Adrenal gland (tissue), 12 donors: Measurements from ENCODE around the gene UBAP2. TPM values are rescaled to one million over a fixed set of nuclear protein-coding genes. Genes with fewer than 3 reads are reported as not detected.
A peak's percentile ranks its signal among the peaks of the same experiment; 100 is the strongest.

Experiments
- DNase-seq, 7 donors: peaks; one replicate each; pipeline ENCODE4 v3.0.0-alpha.2; 2019 to 2020
- H3K27ac ChIP-seq, 5 donors: fragments of 200-600 bp; sonication (generic) in 4 of 5; 1 replicate in 3 of 5; 2 replicates in 2 of 5; pipeline versions ENCODE4 v1.5.1 to v1.8.0; 2016 to 2020; ENCODE audit warnings: mild to moderate bottlenecking in 1 of 5
- H3K27me3 ChIP-seq: fragments of 200-600 bp; 2 replicates; pipeline ENCODE4 v1.8.0; 2021
- H3K36me3 ChIP-seq, 2 donors: fragments of 200-600 bp; replicated peaks in 1 of 2; 1 replicate in 1 of 2; 2 replicates in 1 of 2; pipeline versions ENCODE4 v1.5.1 to v1.8.0; 2018 to 2022
- H3K4me1 ChIP-seq, 2 donors: fragments of 200-600 bp; replicated peaks in 1 of 2; 1 replicate in 1 of 2; 2 replicates in 1 of 2; pipeline versions ENCODE4 v1.5.1 to v1.8.0; 2018 to 2021
- H3K4me3 ChIP-seq, 4 donors: fragments of 200-600 bp; sonication (generic) in 3 of 4; one replicate each; pipeline ENCODE4 v1.5.1; 2016 to 2018
- H3K9me3 ChIP-seq, 3 donors: fragments of 200-600 bp; sonication (generic) in 1 of 3; replicated peaks in 1 of 3; 1 replicate in 2 of 3; 2 replicates in 1 of 3; pipeline versions ENCODE4 v1.5.1 to v1.8.0; 2016 to 2021
- POLR2A ChIP-seq, 2 donors: fragments of 450-650 bp; IDR thresholded peaks; one replicate each; pipeline ENCODE4 v1.6.1; 2017; ENCODE audit warnings: antibody characterized with exemption in 2 of 2, mild to moderate bottlenecking in 2 of 2, moderate library complexity in 1 of 2
- WGBS, 4 donors: extraction: QIAGEN DNeasy Blood & Tissue Kit in 2 of 4; methylation state at CpG; one replicate each; pipeline versions ENCODE4 v1.1.5 to v1.1.7; 2013 to 2017; 5-methylcytosine and 5-hydroxymethylcytosine counted together
- intact Hi-C, 2 donors: fragments of 100-400 bp; cut with DNase I; formaldehyde crosslinking; loops; one replicate each; pipeline versions ENCODE4 v1.14.1 to v1.15.0; 2022 to 2023
- polyA plus RNA-seq, 3 donors: library from polyadenylated mRNA; stranded (reverse); fragments of 200-250 nt in 2 of 3; fragments of 350-450 nt in 1 of 3; fragmentation: Illumina TruSeq in 1 of 3; extraction: RNeasy Lipid Tissue Mini Kit (QIAGEN cat#74804) in 1 of 3; gene quantifications; one replicate each; pipeline ENCODE4 v1.2.3, GENCODE V29; 2013 to 2014
- small RNA-seq, 2 donors: library from RNA; depleted of rRNA; stranded (forward); fragments of <200 nt; gene quantifications; one replicate each; pipeline ENCODE3, GENCODE V24; 2016
- total RNA-seq, 9 donors: library from RNA; depleted of rRNA in 4 of 9; stranded (reverse); fragments of >200 nt in 4 of 9; fragments of 120-200 nt in 1 of 9; fragmentation: NEBNext Ultra II Directional in 1 of 9; extraction: Animal tissue kit (Norgen Biotek cat#: 25700) in 1 of 9; gene quantifications; one replicate each; pipeline versions ENCODE4 v1.1.0 to v1.2.4, GENCODE V29; 2013 to 2023
- TF ChIP-seq, protein P1 (sequence below), 6 experiments: fragments of 450-650 bp in 4 of 6; fragments of 200-600 bp in 2 of 6; sonication (generic) in 1 of 6; IDR thresholded peaks; 1 replicate in 5 of 6; 2 replicates in 1 of 6; pipeline versions ENCODE4 v1.5.1 to v1.8.0; 2016 to 2021; ENCODE audit warnings: antibody characterized with exemption in 6 of 6, mild to moderate bottlenecking in 2 of 6, moderate library complexity in 1 of 6
- donor health status: healthy with polysubstance abuse.
- donor health status: Bipolar disorder and iron deficiency.
- donor health status: DM: yes; HTN: yes; CAD: no.
- donor health status: DM: no; HTN: no; CAD: no.
- donor health status: DM: no; HTN: no; CAD: no.
- donor health status: DM: yes; HTN: yes; CAD: no.

Gene UBAP2
- total and polyA plus RNA-seq, 12 donors: 20.9 to 60.0 (median 37.8) TPM

DNA sequence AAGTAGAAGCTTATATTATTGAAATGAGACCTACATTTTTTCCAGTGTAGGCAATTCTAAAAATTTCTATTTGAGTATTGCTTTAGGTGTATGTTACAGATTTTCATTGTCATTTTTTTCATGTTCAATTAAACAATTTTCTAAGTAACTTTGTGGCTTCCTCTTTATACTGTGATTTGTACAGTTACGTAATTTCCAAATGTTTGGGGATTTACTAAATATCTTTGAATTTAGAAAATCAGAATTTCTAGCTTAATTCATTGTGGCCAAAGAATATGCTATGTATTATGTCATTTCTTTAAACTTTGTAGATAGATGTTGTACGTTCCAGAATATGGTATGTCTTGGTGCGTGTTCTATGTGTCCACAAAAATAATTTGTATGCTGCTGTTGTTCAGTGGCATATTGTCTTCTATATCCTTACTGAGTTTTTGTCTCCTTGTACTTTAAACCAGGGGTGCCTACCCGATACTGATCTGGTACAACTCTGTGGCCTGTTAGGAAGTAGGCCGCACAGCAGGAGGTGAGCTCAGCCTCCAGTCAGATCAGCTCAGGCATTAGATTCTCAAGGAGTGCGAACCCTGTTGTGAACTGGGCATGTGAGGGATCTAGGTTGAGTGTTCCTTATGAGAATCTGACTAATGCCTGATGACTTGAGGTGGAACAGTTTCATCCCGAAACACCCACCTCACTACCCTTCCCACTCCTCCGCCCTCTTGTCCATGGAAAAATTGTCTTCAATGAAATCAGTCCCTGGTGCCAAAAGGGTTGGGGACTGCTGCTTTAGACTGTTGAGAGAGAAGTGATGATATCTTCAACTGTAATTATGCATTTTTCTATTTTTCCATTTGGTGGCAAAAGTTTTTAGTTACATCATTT lies 168.2 kb downstream of the UBAP2 start:
- peaks cover 18 to 42% of the 10 kb centered on the region in 2 donors for H3K4me1 ChIP-seq
- WGBS, 4 donors: 94 to 97% (median 96%) methylated on average over 7 to 8 of the region's 8 CpGs
- no peak for TF ChIP-seq POLR2A (IDR thresholded peaks at IDR 0.05)
- TF ChIP-seq, protein P1, sequence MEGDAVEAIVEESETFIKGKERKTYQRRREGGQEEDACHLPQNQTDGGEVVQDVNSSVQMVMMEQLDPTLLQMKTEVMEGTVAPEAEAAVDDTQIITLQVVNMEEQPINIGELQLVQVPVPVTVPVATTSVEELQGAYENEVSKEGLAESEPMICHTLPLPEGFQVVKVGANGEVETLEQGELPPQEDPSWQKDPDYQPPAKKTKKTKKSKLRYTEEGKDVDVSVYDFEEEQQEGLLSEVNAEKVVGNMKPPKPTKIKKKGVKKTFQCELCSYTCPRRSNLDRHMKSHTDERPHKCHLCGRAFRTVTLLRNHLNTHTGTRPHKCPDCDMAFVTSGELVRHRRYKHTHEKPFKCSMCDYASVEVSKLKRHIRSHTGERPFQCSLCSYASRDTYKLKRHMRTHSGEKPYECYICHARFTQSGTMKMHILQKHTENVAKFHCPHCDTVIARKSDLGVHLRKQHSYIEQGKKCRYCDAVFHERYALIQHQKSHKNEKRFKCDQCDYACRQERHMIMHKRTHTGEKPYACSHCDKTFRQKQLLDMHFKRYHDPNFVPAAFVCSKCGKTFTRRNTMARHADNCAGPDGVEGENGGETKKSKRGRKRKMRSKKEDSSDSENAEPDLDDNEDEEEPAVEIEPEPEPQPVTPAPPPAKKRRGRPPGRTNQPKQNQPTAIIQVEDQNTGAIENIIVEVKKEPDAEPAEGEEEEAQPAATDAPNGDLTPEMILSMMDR (IDR thresholded peaks at IDR 0.05): no peak

DNA sequence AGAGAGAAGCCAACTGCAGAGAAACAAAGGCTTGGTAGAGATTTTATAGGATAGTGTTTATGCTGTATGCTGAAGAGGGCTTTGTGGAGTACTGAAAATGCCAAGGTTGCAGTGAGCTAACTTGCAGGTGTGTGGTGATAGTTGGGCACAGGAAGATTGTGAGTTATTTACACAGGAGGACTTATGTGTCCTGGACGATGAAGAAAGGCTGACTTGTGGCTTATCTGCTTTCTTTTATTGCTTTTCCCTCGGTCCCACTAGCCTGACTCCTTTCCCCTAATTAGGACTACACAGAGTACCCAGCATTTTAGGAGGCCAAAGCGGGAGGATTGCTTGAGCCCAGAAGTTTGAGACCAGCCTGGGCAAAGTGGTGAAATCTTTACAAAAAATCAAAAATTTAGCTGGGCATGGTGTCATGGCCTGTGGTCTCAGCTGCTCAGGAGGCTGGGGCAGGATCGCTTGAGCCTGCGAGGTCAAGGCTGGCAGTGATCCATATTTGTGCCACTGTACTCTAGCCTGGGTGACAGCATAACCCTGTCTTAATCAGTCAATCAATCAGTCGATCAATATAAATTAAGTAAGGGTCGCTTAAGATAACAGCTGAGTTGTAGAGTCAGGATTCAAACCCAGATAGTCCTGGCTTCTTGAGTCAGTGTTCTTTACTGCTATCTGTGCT lies 169.9 kb downstream of the UBAP2 start:
- peak overlapping the region in 2 of 5 donors; percentile 10 to 38 for H3K27ac ChIP-seq
- peak in 1 of 7 donors; percentile 25 for DNase-seq
- intact Hi-C loops: no loop called here
- H3K27me3 ChIP-seq: no peaks in the 10 kb centered on the region
- H3K36me3 ChIP-seq: no peaks in the 10 kb centered on the region
- 36 to 67% (median 50%) methylated on average over 5 to 7 of the region's 7 CpGs for WGBS, 4 donors
- H3K9me3 ChIP-seq: no peaks in the 10 kb centered on the region
- TF ChIP-seq, protein P1 (IDR thresholded peaks at IDR 0.05): no peak
- no peak for TF ChIP-seq POLR2A (IDR thresholded peaks at IDR 0.05)
- H3K4me3 ChIP-seq: no peak overlapping the region
- H3K4me1 ChIP-seq: peaks cover 13 to 31% of the 10 kb centered on the region in 2 donors

More for the DNA sequence above, 168.2 kb downstream of the UBAP2 start:
- Histone ChIP-seq H3K27ac (peak overlapping the region in 1 of 5 donors; percentile 11), H3K36me3 (no peaks in the 10 kb centered on the region), H3K27me3 (no peaks in the 10 kb centered on the region), H3K4me3 (no peak overlapping the region), H3K9me3 (no peaks in the 10 kb centered on the region)
- intact Hi-C loops: no loop called here
- DNase-seq: no peak

DNA sequence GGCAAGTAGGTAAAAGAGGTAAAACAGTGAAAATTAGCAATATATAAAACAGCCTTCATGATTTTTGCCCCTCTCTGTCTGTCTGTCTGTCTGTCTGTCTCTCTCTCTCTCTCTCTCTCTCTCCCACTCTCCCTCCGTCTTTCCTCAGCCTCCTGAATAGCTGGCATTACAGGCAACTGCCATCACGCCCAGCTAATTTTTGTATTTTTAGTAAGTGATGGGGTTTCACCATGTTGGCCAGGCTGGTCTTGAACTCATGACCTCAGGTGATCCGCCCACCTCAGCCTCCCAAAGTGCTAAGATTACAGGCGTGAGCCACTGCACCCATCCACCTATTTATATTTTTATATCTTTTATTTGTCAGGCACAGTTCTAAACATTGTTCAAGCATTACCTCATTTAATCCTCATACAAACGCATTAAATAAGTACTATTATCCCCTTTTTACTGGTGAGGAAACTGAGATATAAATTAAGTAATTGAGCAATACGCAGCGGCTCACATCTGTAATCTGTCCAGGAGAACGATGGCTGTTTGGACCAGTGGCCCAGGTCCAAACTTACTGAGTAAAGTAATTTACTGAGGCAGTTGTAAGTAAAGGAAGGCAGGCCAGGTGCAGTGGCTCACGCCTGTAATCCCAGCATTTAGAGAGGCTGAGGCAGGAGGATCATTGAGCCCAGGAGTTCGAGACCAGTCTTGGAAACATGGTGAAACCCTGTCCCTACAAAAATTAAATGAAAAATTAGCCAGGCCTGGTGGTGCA lies 170.8 kb downstream of the UBAP2 start:
- Histone ChIP-seq H3K4me1 (peaks cover 13 to 31% of the 10 kb centered on the region in 2 donors), H3K4me3 (no peak overlapping the region), H3K27me3 (no peaks in the 10 kb centered on the region), H3K27ac (no peak overlapping the region), H3K9me3 (no peaks in the 10 kb centered on the region), H3K36me3 (no peaks in the 10 kb centered on the region)
- 77 to 82% (median 79%) methylated on average over 10 of the region's 10 CpGs for WGBS, 4 donors
- DNase-seq: no peak
- intact Hi-C loops: no loop called here
- TF ChIP-seq, protein P1 (IDR thresholded peaks at IDR 0.05): no peak
- no peak for TF ChIP-seq POLR2A (IDR thresholded peaks at IDR 0.05)

Small RNA genes lying within 50 kb of the gene (small RNA-seq; reads per million reads assigned to genes)
- gene RN7SKP114 (0 to 0.12 reads per million in 2 donors), gene SNORD121A (137 to 144 reads per million in 2 donors), gene SNORD121B (0 reads per million in 2 donors)

Other genes starting within 250 kb of the UBAP2 start
- 10 to 100 TPM; 18.7 to 46.7 (median 27.2) TPM for gene UBE2R2, start 231.7 kb downstream of the UBAP2 start, total RNA-seq
- 10 to 100 TPM; 12.8 to 34.6 (median 14.1) TPM for gene UBE2R2, start 231.7 kb downstream of the UBAP2 start, polyA plus RNA-seq
- gene DCAF12, start 77.8 kb upstream of the UBAP2 start, total RNA-seq: 10 to 100 TPM; 45.0 to 74.9 (median 64.9) TPM
- gene DCAF12, start 77.8 kb upstream of the UBAP2 start, polyA plus RNA-seq: 10 to 100 TPM; 15.1 to 88.3 (median 15.8) TPM
- gene UBAP1, start 130.2 kb upstream of the UBAP2 start, total RNA-seq: 10 to 100 TPM; 43.8 to 91.7 (median 83.1) TPM
- gene UBAP1, start 130.2 kb upstream of the UBAP2 start, polyA plus RNA-seq: 100 to 1,000 TPM in 1 of 3 donors, 10 to 100 TPM in 2; 34.8 to 146 (median 37.7) TPM